GM18520 (cell line): ENCODE measurements around the gene ACTN1.

Experiments
- ATAC-seq: cut with Tn5 transposase; IDR thresholded peaks from one replicate; pipeline ENCODE4 v1.9.1; 2021; ENCODE audit not compliant: unreplicated experiment

Gene ACTN1

GRCh38 chr14:68951800-68952530 lies 27.1 kb downstream of the ACTN1 start:
- no peak for ATAC-seq

- no peak for ATAC-seq
These were observed 27.9 kb downstream of the ACTN1 start for GRCh38 chr14:68951035-68951797.

- ATAC-seq: no peak
These were observed 29.0 kb downstream of the ACTN1 start for GRCh38 chr14:68950111-68950510.

GRCh38 chr14:68949601-68949965 lies 29.5 kb downstream of the ACTN1 start:
- ATAC-seq: no peak

GRCh38 chr14:68948686-68949600 lies 30.2 kb downstream of the ACTN1 start:
- no peak for ATAC-seq

GRCh38 chr14:68947802-68948201 lies 31.3 kb downstream of the ACTN1 start:
- no peak for ATAC-seq

GRCh38 chr14:68946489-68946822 lies 32.6 kb downstream of the ACTN1 start:
- ATAC-seq: no peak

GRCh38 chr14:68945585-68946488 lies 33.3 kb downstream of the ACTN1 start:
- ATAC-seq: no peak

- ATAC-seq: no peak
These were observed 33.9 kb downstream of the ACTN1 start for GRCh38 chr14:68945190-68945584.

- no peak for ATAC-seq
These were observed 34.9 kb downstream of the ACTN1 start for GRCh38 chr14:68944162-68944561.

- ATAC-seq: no peak
These were observed 36.0 kb downstream of the ACTN1 start for GRCh38 chr14:68943107-68943506.

GRCh38 chr14:68942296-68943035 lies 36.6 kb downstream of the ACTN1 start:
- no peak for ATAC-seq

- ATAC-seq: no peak
These were observed 37.3 kb downstream of the ACTN1 start for GRCh38 chr14:68941820-68942219.

GRCh38 chr14:68940614-68941185 lies 38.4 kb downstream of the ACTN1 start:
- ATAC-seq: no peak

- no peak for ATAC-seq
These were observed 39.0 kb downstream of the ACTN1 start for GRCh38 chr14:68939893-68940613.

- no peak for ATAC-seq
These were observed 39.8 kb downstream of the ACTN1 start for GRCh38 chr14:68939181-68939892.

GRCh38 chr14:68938271-68939150 lies 40.6 kb downstream of the ACTN1 start:
- no peak for ATAC-seq
